ENCODE measurements around the gene ITGA8. TPM values are rescaled to one million over a fixed set of nuclear protein-coding genes. Genes with fewer than 3 reads are reported as not detected.

ITGA8 gene
- total and polyA plus RNA-seq, 7 donors, result 0.46 to 5.7 (median 0.81) TPM

DNA sequence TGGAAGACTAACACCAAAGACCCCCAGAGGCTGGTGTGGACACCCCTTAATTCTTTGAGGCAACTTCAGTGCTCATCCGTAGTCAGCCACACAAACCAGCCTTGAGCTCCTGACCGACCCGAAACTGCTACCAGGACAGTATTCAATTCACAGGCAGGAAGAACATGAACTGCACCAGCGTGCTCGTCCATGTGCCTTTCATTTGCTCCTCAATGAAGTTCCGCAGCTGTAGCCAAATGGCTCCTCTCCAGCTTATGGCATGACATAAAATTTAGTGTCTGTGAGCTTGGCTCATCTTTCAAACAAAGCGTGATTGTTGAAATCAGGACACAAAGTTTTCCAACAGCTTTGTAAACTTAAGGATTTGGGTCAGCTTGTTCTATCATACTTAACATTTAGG is 204.5 kb downstream of the ITGA8 start:
- TF ChIP-seq, protein P1, sequence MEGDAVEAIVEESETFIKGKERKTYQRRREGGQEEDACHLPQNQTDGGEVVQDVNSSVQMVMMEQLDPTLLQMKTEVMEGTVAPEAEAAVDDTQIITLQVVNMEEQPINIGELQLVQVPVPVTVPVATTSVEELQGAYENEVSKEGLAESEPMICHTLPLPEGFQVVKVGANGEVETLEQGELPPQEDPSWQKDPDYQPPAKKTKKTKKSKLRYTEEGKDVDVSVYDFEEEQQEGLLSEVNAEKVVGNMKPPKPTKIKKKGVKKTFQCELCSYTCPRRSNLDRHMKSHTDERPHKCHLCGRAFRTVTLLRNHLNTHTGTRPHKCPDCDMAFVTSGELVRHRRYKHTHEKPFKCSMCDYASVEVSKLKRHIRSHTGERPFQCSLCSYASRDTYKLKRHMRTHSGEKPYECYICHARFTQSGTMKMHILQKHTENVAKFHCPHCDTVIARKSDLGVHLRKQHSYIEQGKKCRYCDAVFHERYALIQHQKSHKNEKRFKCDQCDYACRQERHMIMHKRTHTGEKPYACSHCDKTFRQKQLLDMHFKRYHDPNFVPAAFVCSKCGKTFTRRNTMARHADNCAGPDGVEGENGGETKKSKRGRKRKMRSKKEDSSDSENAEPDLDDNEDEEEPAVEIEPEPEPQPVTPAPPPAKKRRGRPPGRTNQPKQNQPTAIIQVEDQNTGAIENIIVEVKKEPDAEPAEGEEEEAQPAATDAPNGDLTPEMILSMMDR (IDR thresholded peaks at IDR 0.05), result no peak
- TF ChIP-seq EP300 (IDR thresholded peaks at IDR 0.05) (no peak), POLR2A (IDR thresholded peaks at IDR 0.05) (no peak), POLR2AphosphoS5 (IDR thresholded peaks at IDR 0.05) (no peak)
- 12 to 49% methylated on average over 7 of the region's 7 CpGs for WGBS, 2 donors
- Histone ChIP-seq H3K4me3 (no peak overlapping the region), H3K9me3 (no peaks in the 10 kb centered on the region), H3K27ac (no peak overlapping the region), H3K27me3 (no peaks in the 10 kb centered on the region), H3K36me3 (no peaks in the 10 kb centered on the region), H3K4me1 (peaks cover 0 to 8% (median 2%) of the 10 kb centered on the region in 4 donors)
- intact Hi-C loops (cut with DNase I), result no loop called here
- no peak for DNase-seq

DNA sequence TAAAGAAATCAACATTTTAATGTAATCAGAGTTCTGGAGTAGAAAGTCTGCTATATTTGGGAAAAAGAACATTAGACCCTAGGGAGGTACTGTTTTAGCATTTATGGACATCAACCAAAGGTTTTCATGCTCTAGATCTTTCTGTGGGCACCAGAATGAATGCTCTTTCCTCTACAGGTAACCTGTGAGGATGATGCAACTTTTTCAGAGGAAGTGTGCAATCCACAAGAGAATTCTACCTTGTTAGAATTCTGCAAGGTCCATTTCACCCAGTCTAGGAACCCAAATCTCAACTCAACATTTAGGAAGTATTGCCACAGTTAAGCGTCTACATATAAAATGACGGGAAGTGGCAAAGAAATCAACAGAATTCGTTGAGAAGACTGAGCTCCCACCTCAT is 208.8 kb downstream of the ITGA8 start:
- no peaks in the 10 kb centered on the region for H3K9me3 ChIP-seq
- H3K36me3 ChIP-seq, result no peaks in the 10 kb centered on the region
- H3K4me3 ChIP-seq, result no peak overlapping the region
- peaks cover 0 to 8% (median 2%) of the 10 kb centered on the region in 4 donors for H3K4me1 ChIP-seq
- WGBS, 2 donors, result 56 to 79% methylated on average over 3 of the region's 3 CpGs
- no peak overlapping the region for H3K27ac ChIP-seq
- TF ChIP-seq, protein P1 (IDR thresholded peaks at IDR 0.05), result no peak
- TF ChIP-seq POLR2A (IDR thresholded peaks at IDR 0.05) (no peak), POLR2AphosphoS5 (IDR thresholded peaks at IDR 0.05) (no peak)
- H3K27me3 ChIP-seq, result peaks cover 0 to 5% (median 0%) of the 10 kb centered on the region in 3 donors
- DNase-seq, result no peak
- intact Hi-C loops (cut with DNase I), result no loop called here

DNA sequence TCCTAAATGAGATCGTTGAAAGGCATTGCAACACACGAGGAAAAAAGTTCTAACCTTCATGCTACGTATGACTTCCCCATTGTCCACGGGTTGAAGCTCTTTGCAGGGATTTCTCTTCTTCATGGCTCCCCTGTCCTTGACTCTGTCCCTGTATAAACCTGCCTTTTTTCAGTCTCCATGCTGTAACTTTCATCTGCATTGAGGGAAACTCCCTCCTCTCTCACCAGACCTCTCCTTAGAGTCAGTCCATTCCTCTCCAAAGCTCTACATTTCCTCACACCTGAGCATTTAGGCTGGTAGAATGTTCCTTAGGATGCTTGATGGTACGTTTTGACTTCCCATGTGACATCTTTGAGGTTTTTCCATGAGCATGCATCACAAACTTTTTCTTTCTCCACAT is 214.4 kb downstream of the ITGA8 start:
- TF ChIP-seq EP300 (IDR thresholded peaks at IDR 0.05) (no peak), POLR2AphosphoS5 (IDR thresholded peaks at IDR 0.05) (no peak), POLR2A (IDR thresholded peaks at IDR 0.05) (no peak)
- TF ChIP-seq, protein P1 (IDR thresholded peaks at IDR 0.05), result no peak
- no peak overlapping the region for H3K27ac ChIP-seq
- WGBS, 2 donors, result 68 to 77% methylated on average over 5 of the region's 5 CpGs

DNA sequence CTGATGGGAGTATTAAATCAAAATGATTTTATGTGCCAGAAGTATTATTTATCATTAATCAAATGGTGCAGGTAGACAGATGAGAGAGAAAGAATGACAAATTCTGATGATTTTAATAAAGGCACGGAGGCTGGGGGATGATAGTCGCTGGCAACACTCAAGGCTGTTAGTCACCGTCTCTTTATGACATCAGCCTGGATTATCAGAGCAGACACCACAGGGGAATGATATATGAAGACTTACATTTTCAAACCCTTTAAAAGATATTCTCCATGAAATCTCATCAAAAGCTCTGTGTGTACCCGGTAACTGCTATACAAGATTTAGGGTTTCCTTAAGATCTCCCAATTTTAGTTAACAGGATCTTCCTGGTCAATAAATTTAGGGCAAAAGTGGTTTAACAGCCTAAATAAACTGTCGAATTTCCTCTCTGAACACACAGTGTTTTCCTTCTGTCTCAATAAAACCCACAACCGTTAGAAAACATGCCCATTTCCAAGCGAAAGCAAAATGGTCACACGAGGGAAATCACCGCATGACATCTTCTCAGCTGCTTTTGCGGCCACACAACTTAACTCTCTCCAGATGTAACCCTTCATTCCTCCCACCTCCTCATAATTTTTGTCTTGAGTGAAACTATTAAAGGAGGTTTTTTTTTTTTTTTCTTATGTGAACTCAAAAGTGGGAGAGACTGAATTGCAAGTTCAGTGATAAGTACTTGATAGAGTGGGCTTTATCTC is 215.5 kb downstream of the ITGA8 start:
- TF ChIP-seq POLR2A (IDR thresholded peaks at IDR 0.05) (no peak), POLR2AphosphoS5 (IDR thresholded peaks at IDR 0.05) (no peak), EP300 (IDR thresholded peaks at IDR 0.05) (no peak)
- TF ChIP-seq, protein P1 (IDR thresholded peaks at IDR 0.05), result no peak
- H3K27ac ChIP-seq, result no peak overlapping the region
- intact Hi-C loops (cut with DNase I), result no loop called here
- H3K36me3 ChIP-seq, result no peaks in the 10 kb centered on the region
- DNase-seq, result no peak
- no peaks in the 10 kb centered on the region for H3K9me3 ChIP-seq
- no peaks in the 10 kb centered on the region for H3K4me1 ChIP-seq
- H3K27me3 ChIP-seq, result peaks cover 0 to 9% (median 0%) of the 10 kb centered on the region in 3 donors
- 26 to 45% methylated on average over 10 of the region's 10 CpGs for WGBS, 2 donors
- no peak overlapping the region for H3K4me3 ChIP-seq

More for the DNA sequence above, 214.4 kb downstream of the ITGA8 start:
- no peaks in the 10 kb centered on the region for H3K36me3 ChIP-seq
- H3K9me3 ChIP-seq, result no peaks in the 10 kb centered on the region
- no peak for DNase-seq
- no peak overlapping the region for H3K4me3 ChIP-seq
- no peaks in the 10 kb centered on the region for H3K4me1 ChIP-seq
- intact Hi-C loops (cut with DNase I), result no loop called here
- H3K27me3 ChIP-seq, result peaks cover 0 to 9% (median 0%) of the 10 kb centered on the region in 3 donors
